GM12864 (cell line): ENCODE results near the gene PIK3AP1.

Source experiments
- DNase-seq: peaks from one replicate; pipeline ENCODE4 v3.0.0-alpha.2; 2011; ENCODE audit warnings: low read depth
- H3K4me3 ChIP-seq: 2 replicates; pipeline ENCODE4 v1.5.1; 2011; ENCODE audit warnings: mild to moderate bottlenecking, low read depth, low read length, control low read depth
- CTCF ChIP-seq: IDR thresholded peaks from 2 replicates; pipeline ENCODE4 v1.5.1; 2011; ENCODE audit warnings: low read depth, mild to moderate bottlenecking, moderate library complexity, low read length, control low read depth, inconsistent platforms; ENCODE audit errors: missing control alignments

The PIK3AP1 gene

GRCh38 chr10:96619120-96619519 is 101.2 kb downstream of the PIK3AP1 start:
- no peak overlapping the region for H3K4me3 ChIP-seq
- DNase-seq = no peak
- TF ChIP-seq CTCF = no peak

- TF ChIP-seq CTCF = no peak
- no peak overlapping the region for H3K4me3 ChIP-seq
- no peak for DNase-seq
Measured at GRCh38 chr10:96618653-96619052, 101.7 kb downstream of the PIK3AP1 start.

GRCh38 chr10:96616961-96617360 is 103.4 kb downstream of the PIK3AP1 start:
- TF ChIP-seq CTCF = no peak
- no peak overlapping the region for H3K4me3 ChIP-seq
- DNase-seq = no peak

- no peak for TF ChIP-seq CTCF
- H3K4me3 ChIP-seq = no peak overlapping the region
- no peak for DNase-seq
Measured at GRCh38 chr10:96614515-96614914, 105.8 kb downstream of the PIK3AP1 start.

GRCh38 chr10:96613576-96613975 is 106.7 kb downstream of the PIK3AP1 start:
- no peak overlapping the region for H3K4me3 ChIP-seq
- DNase-seq = no peak
- no peak for TF ChIP-seq CTCF

DNA sequence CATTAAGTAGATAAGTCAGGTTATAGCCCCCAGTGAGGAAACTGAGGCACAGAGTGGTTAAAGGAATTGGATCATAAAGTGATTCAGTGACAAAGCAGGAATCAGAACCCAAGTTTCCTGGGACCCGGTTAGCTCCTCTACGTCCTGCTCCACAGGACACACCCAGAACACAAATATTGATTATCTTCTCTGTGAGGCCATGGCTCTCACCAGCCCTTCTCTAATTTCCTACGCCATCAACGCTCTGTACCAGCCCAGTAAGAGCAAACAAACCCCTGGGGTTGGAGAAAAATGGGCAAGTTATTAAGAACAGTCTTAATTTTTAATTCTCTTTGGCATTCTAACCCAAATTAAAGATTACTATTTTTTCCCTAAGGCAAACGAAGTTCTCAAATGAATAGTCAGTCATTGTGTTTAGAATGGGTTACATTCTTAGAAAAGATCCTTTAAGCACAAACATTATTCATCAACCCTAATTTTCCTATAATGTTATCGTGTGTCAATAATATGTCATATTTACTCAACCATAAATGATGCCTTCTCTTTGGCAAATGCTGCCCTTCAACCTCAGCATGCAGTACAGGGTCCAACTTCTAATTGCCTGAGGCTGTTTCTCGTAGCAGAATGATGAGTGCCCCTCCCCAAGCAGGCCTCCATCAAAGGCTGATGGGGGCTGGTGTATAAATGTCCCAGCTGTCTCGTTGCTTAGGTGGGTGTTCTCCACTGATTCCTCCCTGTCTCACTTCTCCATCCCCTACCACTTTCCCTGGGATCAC is 108.1 kb downstream of the PIK3AP1 start:
- no peak for TF ChIP-seq CTCF
- no peak overlapping the region for H3K4me3 ChIP-seq
- no peak for DNase-seq

- H3K4me3 ChIP-seq = no peak overlapping the region
- no peak for DNase-seq
- TF ChIP-seq CTCF = no peak
Measured at GRCh38 chr10:96610817-96611216, 109.5 kb downstream of the PIK3AP1 start.
